HuH-7 (cell line): ENCODE measurements around the gene PJVK.
"Not testable (repeated sequence)": the region's sequence is repeated elsewhere in the genome, so short reads cannot be mapped to it uniquely, and the experiment has no call there.

Experiments used
- DNase-seq: peaks from one replicate; pipeline ENCODE4 v3.0.0; 2011; ENCODE audit warnings: low spot score

PJVK gene, protein sequence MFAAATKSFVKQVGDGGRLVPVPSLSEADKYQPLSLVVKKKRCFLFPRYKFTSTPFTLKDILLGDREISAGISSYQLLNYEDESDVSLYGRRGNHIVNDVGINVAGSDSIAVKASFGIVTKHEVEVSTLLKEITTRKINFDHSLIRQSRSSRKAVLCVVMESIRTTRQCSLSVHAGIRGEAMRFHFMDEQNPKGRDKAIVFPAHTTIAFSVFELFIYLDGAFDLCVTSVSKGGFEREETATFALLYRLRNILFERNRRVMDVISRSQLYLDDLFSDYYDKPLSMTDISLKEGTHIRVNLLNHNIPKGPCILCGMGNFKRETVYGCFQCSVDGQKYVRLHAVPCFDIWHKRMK

DNA sequence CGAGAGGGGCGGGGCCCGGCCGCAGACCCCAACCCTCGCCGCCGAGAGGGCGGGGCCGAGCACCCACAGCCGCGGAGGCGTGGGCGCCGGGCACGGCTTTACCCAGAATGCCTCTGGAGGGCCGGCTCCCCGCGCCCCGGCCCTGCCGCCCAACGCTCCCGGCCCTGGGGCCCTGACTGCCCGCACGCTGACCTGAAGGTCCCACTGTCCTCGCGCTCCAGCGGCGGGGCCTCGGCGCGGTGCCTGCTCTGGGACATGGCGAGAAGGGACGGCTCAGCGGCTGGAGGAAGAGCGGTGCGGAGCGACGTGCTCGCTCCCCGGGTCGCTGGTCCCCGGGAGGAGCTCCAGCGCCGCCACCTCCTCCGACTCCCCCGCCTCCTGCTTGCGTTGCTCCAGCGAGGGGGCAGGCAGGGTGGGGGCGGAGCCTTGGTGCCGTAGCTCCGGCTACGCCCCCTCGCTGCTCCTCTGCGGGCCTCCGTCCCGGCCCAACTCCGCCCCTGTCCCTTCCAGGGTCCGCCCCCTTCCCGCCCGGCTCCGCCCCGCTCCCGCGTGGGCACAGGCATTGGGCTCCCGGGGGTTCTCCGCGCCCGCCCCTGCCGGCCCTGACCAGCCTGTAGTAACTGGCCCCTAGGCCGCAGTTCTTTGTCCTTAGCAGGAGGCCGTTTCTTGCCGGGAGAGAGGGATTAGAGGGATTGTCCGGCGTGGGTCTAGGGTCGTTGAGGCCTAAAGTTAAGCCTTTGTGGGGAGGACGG is at the start of gene PJVK, which contains the start of gene PRKRA:
Gene PJVK (plus strand): TSS at position 605 of the 752 bp plus-strand sequence. CDS start 2,032 bp downstream, outside the sequence.
Gene PRKRA (minus strand): TSS at position 402 of the 752 bp plus-strand sequence. CDS start 145 bp downstream, at position 257.
- peak; percentile 83 for DNase-seq

DNA sequence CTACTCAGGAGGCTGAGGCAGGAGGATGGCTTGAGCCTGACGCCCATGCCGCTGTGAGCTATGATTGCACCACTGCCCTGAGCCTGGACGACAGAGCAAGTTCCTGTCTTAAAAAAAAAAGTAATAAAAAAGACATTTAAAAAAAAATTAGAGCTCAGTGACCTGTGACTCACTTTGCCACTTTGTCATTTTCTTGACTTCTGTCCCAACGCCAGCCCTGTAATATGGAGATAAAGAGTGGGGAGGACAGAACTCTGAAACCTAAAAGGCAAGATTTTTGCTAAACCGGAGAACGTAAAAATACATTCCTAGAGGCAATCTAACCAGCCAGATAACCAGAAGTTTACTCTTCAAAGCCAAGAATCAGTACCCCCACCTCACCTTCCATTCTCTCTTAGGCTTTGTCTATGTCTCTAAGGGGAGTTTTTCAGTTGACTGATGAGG is 49.2 kb upstream of the PJVK start:
- no peak for DNase-seq

DNA sequence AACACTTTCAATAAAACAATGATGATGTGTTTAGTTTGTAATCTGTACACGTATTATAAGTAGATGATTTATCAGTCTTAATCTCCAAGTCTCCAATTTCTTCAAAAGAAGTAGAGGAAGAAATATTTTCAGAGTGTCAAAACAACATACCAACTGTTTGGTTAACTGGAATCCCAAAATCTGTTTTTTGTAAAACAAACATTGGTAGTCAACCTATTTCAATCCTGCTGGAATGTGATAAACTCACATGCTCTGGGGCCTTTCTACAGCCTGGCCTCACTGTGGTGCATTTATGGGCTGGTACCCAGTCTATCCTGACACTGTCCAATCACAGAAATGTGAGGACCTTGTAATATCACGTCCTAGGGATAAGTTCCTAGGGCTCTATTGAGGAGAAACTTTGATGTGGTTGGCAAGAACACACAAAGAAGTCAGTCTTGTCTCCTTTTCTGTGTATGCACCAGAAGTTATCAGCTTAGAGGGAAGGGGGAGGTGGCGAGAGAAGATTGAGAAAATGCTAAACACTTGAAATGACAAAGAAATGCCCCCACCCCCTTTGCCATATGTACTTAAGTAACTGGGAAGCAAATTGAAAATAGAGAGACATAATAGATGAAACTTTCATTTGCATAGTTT is 47.4 kb upstream of the PJVK start:
- DNase-seq: no peak

DNA sequence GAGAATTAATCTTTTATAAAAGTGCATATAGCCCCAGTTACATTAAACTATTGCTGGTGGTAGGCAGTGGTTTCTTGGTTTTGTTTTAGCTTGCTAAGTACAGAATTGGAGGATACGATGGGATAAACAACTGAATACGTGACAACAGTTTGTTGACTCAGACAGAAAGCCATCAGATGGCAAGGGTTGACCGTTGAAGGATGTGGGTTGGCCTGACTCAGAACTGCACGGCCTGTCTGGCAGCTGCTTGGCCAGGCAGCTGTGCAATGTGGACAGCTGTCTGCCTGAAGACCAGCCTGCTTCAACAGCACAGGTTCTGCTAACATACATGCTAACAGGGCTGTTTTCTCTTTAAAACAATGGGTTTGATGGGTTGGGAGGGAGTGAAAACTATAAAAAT is 46.8 kb upstream of the PJVK start:
- no peak for DNase-seq

DNA sequence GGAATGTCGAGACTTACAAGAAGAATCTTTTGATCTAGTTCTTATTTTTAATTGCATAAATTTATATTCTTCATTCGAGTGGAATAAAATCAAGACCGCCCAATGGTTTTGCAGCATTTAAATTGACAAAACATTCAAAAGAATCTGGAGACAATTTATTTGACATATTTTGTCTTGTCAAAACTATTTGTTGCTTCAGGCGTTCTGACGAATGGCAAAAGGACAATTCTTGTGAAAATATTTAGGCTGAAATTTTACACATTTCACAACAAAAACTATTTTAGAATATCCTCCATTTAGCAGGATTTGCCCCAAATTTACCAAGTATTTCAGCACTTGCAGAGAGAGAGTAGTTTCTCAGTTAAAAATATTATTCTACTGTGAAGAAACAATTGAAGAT is 41.9 kb upstream of the PJVK start:
- DNase-seq: no peak

DNA sequence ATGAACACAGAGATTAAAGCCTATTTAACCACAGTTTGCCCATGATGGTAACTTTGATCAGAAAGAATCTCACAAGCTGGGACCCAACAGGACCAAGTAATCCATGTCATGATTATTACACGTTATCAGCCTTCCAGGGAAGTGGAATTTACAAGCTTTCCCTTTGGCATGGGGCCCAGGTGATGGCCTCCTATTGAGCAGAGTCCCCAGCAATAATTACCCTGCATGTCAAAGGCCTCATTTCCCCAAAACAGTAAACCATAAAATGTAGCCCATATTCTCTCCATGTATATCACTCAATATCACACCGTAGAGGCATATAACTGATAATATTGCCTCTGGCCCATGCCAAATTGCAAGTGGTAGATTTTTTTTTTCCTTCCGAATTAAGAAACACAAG is 39.1 kb upstream of the PJVK start:
- DNase-seq: no peak

DNA sequence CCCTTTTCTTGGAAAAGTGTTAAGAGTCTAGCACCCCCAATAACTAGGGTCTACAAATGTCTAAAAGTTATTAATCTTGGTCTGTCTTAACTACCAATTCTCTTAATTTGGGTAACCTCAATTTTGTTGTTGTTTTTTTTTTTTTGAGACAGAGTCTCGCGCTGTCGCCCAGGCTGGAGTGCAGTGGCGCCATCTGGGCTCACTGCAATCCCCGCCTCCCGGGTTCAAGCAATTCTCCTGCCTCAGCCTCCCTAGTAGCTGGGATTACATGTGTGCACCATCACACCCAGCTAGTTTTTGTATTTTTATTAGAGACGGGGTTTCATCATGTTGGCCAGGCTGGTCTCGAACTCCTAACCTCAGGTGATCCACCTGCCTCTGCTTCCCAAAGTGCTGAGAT is 38.7 kb upstream of the PJVK start:
- not testable (repeated sequence) for DNase-seq

DNA sequence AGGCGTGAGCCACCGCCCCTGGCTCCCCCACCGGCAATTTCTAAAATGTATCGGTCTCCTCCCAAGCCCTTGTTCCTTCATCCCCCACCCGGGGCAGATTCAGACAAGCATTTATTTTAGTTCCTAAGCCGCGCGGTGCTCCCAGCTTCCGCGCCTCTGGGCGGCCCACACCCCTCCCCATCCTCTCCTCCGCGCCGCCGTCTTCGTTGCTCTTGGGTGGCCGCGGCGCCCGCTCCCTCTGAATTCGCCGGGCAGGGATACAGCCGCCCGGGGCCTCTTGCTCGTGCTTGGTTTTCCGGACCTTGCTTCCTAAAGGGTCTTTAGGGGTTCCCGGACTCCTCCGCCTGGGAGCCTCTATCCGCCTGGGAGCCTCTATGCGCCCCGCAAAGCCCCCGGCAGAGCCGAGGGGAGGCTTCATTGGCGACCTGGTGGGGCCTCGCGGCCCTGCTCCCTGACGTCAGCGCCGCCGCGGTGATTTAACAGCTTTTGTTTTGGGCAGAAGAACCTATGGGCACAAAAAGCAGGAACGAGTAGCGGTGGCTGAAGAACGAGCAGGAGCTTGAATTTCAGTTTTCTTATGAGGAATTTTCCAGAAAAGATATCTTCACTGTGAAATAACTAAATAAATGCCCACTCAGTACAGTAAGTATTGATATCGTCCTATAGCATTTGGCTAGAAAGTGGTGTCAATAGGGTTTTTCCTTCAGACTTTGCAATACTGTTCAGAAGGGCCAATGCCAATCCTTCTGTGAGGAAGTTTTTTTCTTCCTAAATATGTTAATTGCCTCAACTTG is 37.5 kb upstream of the PJVK start:
- DNase-seq: peak; percentile 50

DNA sequence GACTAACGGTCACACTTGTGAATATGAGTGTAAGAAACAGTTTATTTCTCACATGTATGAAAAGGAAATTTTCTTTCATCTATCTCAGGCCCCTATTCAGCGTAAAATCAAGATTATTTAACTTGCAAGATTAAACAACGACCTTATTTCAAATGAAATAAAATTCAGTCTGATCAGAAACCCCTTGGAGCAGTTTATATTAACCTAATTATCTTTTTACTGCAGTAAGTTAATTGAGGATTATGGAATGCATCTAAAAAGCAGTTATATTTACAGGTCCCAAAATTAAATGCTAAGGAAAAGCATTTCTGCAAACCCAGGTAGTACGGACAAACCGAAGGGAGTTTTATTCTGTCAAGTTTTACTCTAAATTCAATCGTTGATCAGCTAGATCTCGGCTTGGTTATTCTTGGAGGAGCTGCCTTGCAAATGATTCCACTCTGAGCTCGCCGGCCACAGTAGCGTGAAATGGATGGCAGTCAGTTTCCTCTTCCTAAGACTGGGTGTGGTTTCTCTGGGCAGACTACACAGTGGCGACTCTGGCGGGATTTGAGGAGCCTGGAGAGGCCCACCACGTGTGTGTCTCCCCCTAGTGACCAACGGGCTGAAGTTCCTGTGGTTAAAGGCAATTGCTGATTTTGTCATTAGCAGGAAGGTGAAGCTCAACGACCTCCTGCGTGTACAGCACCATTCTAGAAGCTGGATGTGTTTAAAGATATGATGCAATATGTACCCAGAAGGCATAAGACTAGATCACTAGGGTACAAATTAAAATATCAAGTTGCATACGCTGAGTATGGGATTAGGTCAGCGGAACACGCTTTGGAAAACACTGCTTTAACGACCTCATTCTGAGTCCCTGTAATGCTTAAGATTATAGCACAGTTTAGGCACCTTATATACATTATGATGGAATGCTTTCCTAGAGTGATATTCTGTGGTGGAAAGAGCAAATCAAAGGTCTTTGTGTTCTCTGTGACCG is 36.6 kb upstream of the PJVK start:
- peak; percentile 74 for DNase-seq

DNA sequence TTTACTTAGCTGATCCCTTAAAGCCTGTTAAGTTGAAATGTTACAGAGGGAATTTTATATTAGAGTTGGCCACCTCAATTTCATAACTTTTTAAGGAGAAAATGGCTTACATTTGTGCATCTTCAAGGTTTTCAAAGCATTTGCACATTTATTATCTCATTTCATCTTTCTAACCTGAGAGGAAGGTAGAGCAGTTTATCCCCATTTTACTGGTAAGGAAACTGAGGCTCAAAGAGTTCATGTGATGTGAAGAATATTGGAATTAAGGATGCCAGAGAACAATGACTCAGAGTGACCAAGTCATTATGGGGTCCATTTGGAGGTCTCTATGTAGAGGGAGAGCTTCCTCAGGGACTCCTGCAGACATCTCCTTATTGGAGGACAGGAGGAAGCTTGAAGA is 35.2 kb upstream of the PJVK start:
- DNase-seq: no peak

DNA sequence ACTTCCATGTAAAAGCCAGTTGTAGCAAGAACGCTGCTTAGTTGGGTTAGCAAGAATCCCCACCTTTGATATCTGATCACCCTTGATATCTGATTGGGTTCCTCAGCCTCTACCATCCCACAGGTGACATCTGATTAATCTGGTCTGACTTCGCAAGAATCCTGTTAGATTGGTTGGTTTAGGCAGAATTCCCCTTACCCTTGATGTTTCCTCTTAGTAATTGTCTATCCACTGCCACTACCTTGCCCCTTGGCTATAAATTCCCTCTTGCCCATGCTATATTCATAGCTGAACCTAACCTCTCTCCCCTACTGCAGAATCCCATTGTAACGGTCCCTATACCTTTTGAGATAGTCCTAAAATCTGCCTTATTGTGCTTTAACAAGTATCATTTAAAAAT is 33.3 kb upstream of the PJVK start:
- DNase-seq: no peak

DNA sequence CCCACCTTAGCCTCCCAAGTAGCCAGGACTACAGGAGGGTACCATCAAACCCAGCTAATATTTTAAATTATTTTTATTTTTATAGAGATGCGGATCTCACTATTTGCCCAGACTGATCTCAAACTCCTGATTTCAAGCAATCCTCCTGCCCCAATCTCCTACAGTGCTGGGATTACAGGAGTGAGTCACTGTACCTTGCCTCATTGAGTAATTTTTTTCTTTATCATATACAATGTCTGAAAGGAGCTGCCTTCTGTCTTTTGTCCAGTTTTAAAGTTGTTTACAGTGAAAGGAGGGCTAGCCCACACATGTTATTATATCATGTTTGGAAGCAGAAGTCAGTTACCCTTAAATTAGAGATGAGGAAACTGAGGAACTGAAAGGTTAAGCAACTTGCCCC is 32.8 kb upstream of the PJVK start:
- DNase-seq: no peak

DNA sequence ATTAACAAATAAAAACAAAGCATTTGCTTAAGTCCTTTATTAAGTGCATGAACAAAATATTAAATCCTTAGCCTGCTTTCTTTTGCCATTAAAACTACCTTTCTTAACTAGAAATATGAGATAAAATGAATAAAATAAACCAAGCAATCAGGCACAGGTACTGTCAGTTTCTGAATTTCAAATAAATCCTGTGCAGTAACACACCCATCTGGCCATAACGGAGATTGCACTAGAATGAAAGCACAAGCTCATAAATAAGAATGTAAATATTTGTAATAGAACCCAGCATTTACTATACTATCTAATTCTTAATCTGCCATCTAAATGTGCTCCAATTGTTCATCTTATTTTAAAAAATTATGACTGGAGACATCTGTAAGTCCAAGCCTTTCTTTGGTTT is 32.1 kb upstream of the PJVK start:
- DNase-seq: no peak

DNA sequence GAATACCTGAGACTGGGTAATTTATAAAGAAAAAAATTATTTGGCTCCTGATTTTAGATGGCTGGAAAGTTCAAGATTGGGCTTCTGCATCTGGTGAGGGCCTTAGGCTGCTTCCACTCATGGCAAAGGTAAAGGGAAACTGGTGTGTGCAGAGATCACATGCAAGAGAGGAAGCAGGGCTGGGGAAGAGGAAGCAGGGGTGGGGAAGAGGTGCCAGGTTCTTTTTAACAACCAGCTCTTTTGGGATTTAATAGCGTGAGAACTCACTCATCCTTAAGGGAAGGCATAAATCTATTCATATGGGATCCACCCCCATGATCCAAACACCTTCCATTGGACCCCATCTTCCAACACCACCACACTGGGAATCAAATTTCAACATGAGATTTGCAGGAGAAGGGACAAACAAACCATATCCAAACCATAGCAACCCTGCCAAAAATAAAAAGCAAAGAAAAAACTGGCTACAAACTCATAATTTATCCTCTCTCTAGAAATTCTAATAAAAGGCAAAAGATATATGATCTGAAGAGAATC is 30.6 kb upstream of the PJVK start:
- DNase-seq: no peak

DNA sequence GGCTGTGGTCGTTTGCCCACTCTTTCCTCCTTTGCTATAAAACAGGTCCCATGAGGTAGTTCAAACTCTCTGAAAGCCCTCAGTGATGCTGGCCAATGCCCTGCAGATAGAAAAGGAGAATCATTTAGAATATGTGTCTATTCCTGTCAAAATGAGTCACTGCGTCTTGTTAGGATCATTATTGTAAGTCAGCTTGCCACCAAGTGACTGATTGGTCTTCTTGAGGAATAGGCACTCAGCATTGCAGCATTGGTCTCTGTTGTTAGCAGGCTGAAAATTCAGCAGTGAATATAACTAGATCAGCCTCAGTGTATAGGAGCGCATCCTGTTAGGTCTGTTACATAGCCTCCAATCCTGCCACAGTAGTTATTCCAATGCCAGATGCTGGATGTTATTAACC is 29.1 kb upstream of the PJVK start:
- DNase-seq: no peak

DNA sequence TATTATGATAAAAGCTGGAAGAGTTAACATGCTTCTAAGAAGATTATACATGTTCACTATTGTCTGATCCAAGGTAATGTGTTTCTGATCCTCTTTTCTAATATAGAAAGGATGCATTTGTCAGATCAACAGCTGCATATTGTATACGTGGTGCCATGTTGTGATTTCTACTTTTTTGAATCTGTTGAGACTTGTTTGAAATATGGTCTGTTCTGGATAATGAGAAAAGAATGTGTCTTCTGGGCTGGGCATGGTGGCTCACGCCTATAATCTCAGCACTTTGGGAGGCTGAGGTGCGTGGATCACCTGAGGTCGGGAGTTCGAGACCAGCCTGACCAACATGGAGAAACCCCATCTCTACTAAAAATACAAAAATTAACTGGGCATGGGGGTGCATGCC is 27.4 kb upstream of the PJVK start:
- DNase-seq: not testable (repeated sequence)

DNA sequence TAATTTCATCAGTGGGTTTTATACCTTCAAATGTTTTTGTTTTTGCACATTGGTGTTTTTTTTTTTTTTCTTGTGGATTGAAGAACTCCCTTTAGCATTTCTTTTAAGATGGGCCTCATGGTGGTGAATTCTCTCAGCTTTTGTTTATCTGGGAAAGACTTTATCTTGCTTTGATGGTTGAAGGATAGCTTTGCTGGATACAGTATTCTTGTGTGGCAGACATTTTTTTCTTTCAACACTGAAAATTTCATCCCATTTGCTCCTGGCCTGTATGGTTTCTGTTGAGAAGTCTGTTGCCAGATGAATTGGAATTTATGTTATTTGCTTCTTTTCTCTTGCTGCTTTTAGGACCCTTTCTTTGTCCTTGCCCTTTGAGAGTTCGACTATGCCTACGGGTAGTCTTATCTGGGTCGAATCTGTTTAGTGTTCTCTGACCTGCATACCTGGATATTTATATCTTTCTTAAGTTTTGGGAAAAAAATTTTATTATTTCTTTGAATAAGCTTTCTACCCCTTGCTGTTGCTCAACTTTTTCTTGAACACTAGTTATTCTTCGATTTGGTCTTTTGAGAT is 25.8 kb upstream of the PJVK start:
- no peak for DNase-seq

DNA sequence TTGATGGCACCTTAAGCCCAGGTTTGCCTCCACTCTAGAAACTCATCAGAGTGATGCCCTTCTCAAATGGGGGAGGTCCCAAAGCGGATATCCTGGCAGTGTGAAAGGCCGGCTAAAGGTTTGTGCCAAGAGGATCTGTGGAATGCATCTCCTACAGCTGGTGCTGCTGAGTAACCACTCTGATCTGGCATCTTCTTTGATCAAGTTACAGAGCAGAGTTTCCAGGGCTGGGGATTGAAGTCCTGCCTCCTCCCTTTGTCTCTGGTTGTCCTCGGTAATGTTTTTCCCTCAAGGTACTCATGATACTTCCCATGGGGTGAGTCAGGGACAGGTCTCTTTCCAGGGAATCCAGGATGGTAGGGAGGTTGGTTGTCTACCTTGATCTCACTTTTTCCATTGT is 24.8 kb upstream of the PJVK start:
- DNase-seq: no peak

DNA sequence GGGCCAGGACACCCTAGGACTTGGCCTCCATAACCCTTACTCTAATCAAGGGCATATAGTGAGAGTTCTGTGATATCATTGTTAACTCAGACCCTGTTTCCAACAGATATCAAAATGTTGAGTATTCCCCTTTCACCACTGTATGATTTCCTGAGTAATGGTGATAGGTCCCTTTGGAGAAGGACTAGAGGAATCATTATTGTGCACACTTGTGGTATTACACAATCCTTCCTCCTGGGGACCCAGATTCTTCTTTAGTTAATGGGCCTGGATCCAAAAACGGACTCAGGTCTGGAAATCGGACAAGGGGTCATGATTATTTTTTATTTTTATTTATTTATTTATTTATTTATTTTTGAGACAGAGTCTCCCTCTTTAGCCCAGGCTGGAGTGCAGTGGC is 23.7 kb upstream of the PJVK start:
- no peak for DNase-seq

DNA sequence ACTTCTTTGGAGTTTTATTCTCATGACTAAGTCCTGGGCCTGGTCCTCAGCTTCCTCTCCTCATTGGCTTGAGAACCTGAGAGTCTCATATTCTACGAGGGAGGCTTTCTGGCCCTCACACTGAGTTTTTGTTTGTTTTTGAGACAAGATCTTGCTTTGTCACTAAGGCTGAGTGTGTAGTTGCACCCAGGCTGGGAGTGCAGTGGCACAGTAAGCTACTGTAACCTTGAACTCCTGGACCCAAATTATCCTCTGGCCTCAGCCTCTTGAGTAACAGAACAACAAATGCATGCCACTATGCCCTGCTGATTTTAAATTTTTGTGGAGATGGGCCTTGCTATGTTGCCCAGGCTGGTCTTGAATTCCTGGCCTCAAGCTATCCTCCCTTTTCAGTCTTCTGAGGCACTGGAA is 22.8 kb upstream of the PJVK start:
- DNase-seq: no peak
